Left lung (tissue), 10 donors: Measurements from ENCODE around the gene NRL. TPM values are rescaled to one million over a fixed set of nuclear protein-coding genes. Genes with fewer than 3 reads are reported as not detected.

Experiments used
- ATAC-seq: fragments of 200-7000 bp; cut with Tn5 transposase; one replicate; pipeline ENCODE4 v1.9.1; 2020; ENCODE audit warnings: moderate library complexity
- DNase-seq, 4 donors: peaks; one replicate each; pipeline ENCODE4 v3.0.0-alpha.2; 2013 to 2020
- H3K27ac ChIP-seq, 2 donors: fragments of 200-600 bp; sonication (generic) in 1 of 2; one replicate each; pipeline versions ENCODE4 v1.5.0 to v1.8.0; 2020 to 2021
- H3K27me3 ChIP-seq, 2 donors: fragments of 200-600 bp; sonication (generic) in 1 of 2; one replicate each; pipeline versions ENCODE4 v1.5.0 to v1.8.0; 2020 to 2021
- H3K36me3 ChIP-seq, 2 donors: fragments of 200-600 bp; sonication (generic) in 1 of 2; one replicate each; pipeline versions ENCODE4 v1.5.0 to v1.8.0; 2020 to 2021
- H3K4me1 ChIP-seq, 2 donors: fragments of 200-600 bp; one replicate each; pipeline ENCODE4 v1.8.0; 2021
- H3K4me3 ChIP-seq, 2 donors: fragments of 200-600 bp; sonication (generic) in 1 of 2; one replicate each; pipeline versions ENCODE4 v1.5.0 to v1.8.0; 2020 to 2021; ENCODE audit warnings: mild to moderate bottlenecking in 1 of 2
- H3K9me3 ChIP-seq, 2 donors: fragments of 200-600 bp; sonication (generic) in 1 of 2; one replicate each; pipeline versions ENCODE4 v1.5.0 to v1.8.0; 2020 to 2021
- CTCF ChIP-seq, 2 donors: fragments of 200-600 bp; sonication (generic) in 1 of 2; IDR thresholded peaks; one replicate each; pipeline versions ENCODE4 v1.5.0 to v1.8.0; 2021; ENCODE audit warnings: antibody characterized with exemption in 2 of 2
- intact Hi-C, 2 donors: fragments of 100-400 bp; cut with DNase I; formaldehyde crosslinking; loops; one replicate each; pipeline versions ENCODE4 v1.11.2 to v1.14.2; 2022
- polyA plus RNA-seq, 6 donors: library from polyadenylated mRNA; unstranded; fragments of 120-200 nt; gene quantifications; one replicate each; pipeline ENCODE4 v1.2.1, GENCODE V29; 2013; ENCODE audit not compliant: insufficient read length in 6 of 6
- total RNA-seq, 2 donors: library from RNA; stranded (reverse); fragmentation: NEBNext Ultra II Directional; extraction: Animal tissue kit (Norgen Biotek cat#: 25700); gene quantifications; one replicate each; pipeline ENCODE4 v1.2.1, GENCODE V29; 2021
- donor health status: DM: no; HTN: yes; CAD: no.
- donor health status: DM: no; HTN: no; CAD: no.

The NRL gene
- total and polyA plus RNA-seq, 8 donors: 0.97 to 2.7 (median 1.6) TPM

DNA sequence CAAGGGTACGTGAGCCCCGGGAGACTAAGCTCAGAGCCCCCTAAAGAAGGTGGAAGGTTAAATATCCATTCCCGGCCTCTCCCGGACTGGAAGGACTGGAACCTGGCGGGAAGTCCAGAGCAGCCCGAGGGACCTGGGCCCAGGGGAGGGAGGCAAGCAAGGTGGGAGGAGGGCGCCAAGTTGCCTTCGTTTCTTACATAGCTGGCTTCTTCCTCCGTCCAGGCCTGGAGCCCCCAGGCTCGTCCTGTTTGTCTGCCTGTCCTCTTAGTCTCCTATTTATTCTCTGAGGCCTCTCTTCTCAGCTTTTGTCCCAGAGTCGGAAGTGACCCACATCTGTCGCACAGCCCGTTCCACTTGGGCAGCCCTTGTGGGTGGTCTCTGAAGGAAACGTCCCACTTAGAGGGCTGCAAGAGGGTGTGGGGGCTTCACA lies 19.9 kb downstream of the NRL start:
- DNase-seq (no peak), ATAC-seq (peak; percentile 4)
- no peak for TF ChIP-seq CTCF (IDR thresholded peaks at IDR 0.05)
- Histone ChIP-seq H3K4me1 (peaks cover 6 to 53% of the 10 kb centered on the region in 2 donors), H3K4me3 (peak overlapping the region; percentile 89 to 93), H3K36me3 (peaks cover 0 to 28% of the 10 kb centered on the region in 2 donors), H3K27ac (peak overlapping the region; percentile 95), H3K9me3 (no peaks in the 10 kb centered on the region), H3K27me3 (no peaks in the 10 kb centered on the region)
- intact Hi-C loops: loop anchor here in 1 of 2 donors (10.0 kb wide), 1 partner anchor 80 kb away; no protein-coding TSS in a partner anchor

- H3K9me3 ChIP-seq: no peaks in the 10 kb centered on the region
- H3K4me3 ChIP-seq: peak within 1 kb of the TSS; percentile 89 to 93
- peaks cover 6 to 46% of the 10 kb centered on the region in 2 donors for H3K4me1 ChIP-seq
- DNase-seq (peak in 3 of 4 donors; percentile 94 to 99 (median 96)), ATAC-seq (peak; percentile 94)
- intact Hi-C loops: loop anchor here in 1 of 2 donors (10.0 kb wide), 1 partner anchor 79 kb away; no protein-coding TSS in a partner anchor
- H3K27ac ChIP-seq: peak within 1 kb of the TSS; percentile 95
- H3K27me3 ChIP-seq: no peaks in the 10 kb centered on the region
- peaks cover 0 to 22% of the 10 kb centered on the region in 2 donors for H3K36me3 ChIP-seq
- no peak for TF ChIP-seq CTCF (IDR thresholded peaks at IDR 0.05)
Measured at GRCh38 chr14:24093901-24094840, 20.6 kb downstream of the NRL start, which contains the start of gene PCK2. TSS of gene PCK2 (plus strand) at chr14:24094311. CDS start at chr14:24094406, 95 bp downstream.

- ATAC-seq: no peak
- intact Hi-C loops: loop anchor here in 1 of 2 donors (10.0 kb wide), 1 partner anchor 79 kb away; no protein-coding TSS in a partner anchor
- no peak for TF ChIP-seq CTCF (IDR thresholded peaks at IDR 0.05)
- no peaks in the 10 kb centered on the region for H3K27me3 ChIP-seq
- peaks cover 0 to 13% of the 10 kb centered on the region in 2 donors for H3K36me3 ChIP-seq
- peak overlapping the region; percentile 95 for H3K27ac ChIP-seq
- H3K9me3 ChIP-seq: no peaks in the 10 kb centered on the region
- peak in 2 of 4 donors; percentile 32 to 36 for DNase-seq
- peaks cover 6 to 38% of the 10 kb centered on the region in 2 donors for H3K4me1 ChIP-seq
- peak overlapping the region in 1 of 2 donors; percentile 89 for H3K4me3 ChIP-seq
Measured at GRCh38 chr14:24093207-24093900, 21.4 kb downstream of the NRL start.

- intact Hi-C loops: loop anchor here in 1 of 2 donors (10.0 kb wide), 1 partner anchor 78 kb away; no protein-coding TSS in a partner anchor
- TF ChIP-seq CTCF (IDR thresholded peaks at IDR 0.05): no peak
- Histone ChIP-seq H3K9me3 (no peaks in the 10 kb centered on the region), H3K27ac (peak overlapping the region in 1 of 2 donors; percentile 95), H3K27me3 (no peaks in the 10 kb centered on the region), H3K36me3 (peaks cover 0 to 6% of the 10 kb centered on the region in 2 donors), H3K4me1 (peaks cover 6 to 36% of the 10 kb centered on the region in 2 donors), H3K4me3 (no peak overlapping the region)
- peak in 1 of 4 donors; percentile 34 for DNase-seq
- no peak for ATAC-seq
Measured at GRCh38 chr14:24092505-24093206, 22.1 kb downstream of the NRL start.
